IgD-negative memory B cell (primary cell): ENCODE results near the gene KRT71. TPM values are rescaled to one million over a fixed set of nuclear protein-coding genes. Genes with fewer than 3 reads are reported as not detected.

ENCODE experiments used
- H3K27ac Mint-ChIP-seq, 3 donors: one replicate each; pipeline ENCODE4 v1.8.0; 2020 to 2022; ENCODE audit warnings: mild to moderate bottlenecking in 3 of 3, mixed read lengths in 3 of 3, moderate library complexity in 1 of 3
- H3K27me3 Mint-ChIP-seq: one replicate; pipeline ENCODE4 v1.8.0; 2021; ENCODE audit warnings: mixed read lengths
- H3K36me3 Mint-ChIP-seq: one replicate; pipeline ENCODE4 v1.8.0; 2020; ENCODE audit warnings: mild to moderate bottlenecking, mixed read lengths
- H3K4me1 Mint-ChIP-seq, 3 donors: one replicate each; pipeline ENCODE4 v1.8.0; 2020 to 2022; ENCODE audit warnings: mixed read lengths in 3 of 3, mild to moderate bottlenecking in 1 of 3
- H3K4me3 Mint-ChIP-seq, 4 donors: one replicate each; pipeline ENCODE4 v1.8.0; 2020 to 2022; ENCODE audit warnings: mild to moderate bottlenecking in 4 of 4, mixed read lengths in 4 of 4, moderate library complexity in 3 of 4
- H3K9me3 Mint-ChIP-seq, 3 donors: one replicate each; pipeline ENCODE4 v1.8.0; 2020 to 2021; ENCODE audit warnings: mixed read lengths in 3 of 3, mild to moderate bottlenecking in 1 of 3
- polyA plus RNA-seq: library from polyadenylated mRNA; unstranded; fragments of 300-500 nt; fragmentation: Illumina TruSeq; gene quantifications from one replicate; pipeline ENCODE4 v1.2.3, GENCODE V29; 2021

The KRT71 gene
- polyA plus RNA-seq, 1 donor from 2014 or later, result not detected

DNA sequence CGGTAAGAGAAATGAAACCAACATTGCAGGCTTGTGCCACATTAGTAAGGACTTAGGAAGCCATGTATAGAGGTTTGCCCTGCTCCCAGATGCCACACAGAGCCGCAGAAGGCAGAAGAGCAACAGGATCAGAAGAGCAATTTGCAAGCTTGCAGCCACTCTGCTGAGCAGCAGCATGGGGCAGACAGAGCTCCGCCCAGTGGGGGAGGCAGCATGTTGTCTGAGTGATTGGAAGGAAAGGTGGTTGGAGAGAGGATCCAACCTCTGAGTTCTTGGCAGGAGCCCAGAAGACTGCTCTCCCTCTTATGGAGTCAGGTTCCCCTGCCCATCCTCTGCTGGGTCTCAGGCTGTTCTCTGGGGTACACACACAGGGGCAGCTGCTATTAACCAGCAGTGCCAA is 57.6 kb downstream of the KRT71 start:
- Mint-ChIP-seq H3K36me3 (no peaks in the 10 kb centered on the region), H3K27me3 (peaks cover 19% of the 10 kb centered on the region), H3K4me1 (peaks cover 0 to 8% (median 4%) of the 10 kb centered on the region in 3 donors), H3K4me3 (no peak overlapping the region), H3K9me3 (peaks cover 0 to 3% (median 0%) of the 10 kb centered on the region in 3 donors), H3K27ac (no peak overlapping the region)

DNA sequence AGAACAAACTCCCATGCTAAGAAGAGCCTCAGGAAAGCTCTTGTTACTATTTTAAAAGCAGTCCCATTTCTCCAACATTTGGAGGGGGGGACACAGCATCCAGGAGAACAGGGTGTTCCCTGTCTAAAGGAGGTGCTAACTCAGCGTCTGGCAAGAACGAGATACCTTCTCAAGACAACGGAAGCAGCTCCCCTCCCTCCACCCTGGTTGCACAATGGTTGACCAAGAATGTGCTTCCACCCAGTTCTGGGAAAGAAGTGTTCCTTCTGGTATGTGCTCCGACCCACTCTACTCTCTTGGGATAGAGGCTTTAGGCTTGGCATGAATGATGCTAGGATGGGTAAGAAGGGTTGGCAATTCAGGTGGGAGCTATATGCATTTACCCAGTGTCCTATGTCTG is 58.4 kb downstream of the KRT71 start:
- peaks cover 25% of the 10 kb centered on the region for H3K27me3 Mint-ChIP-seq
- H3K4me3 Mint-ChIP-seq, result no peak overlapping the region
- H3K4me1 Mint-ChIP-seq, result peaks cover 0 to 8% (median 4%) of the 10 kb centered on the region in 3 donors
- no peaks in the 10 kb centered on the region for H3K9me3 Mint-ChIP-seq
- no peak overlapping the region for H3K27ac Mint-ChIP-seq
- H3K36me3 Mint-ChIP-seq, result no peaks in the 10 kb centered on the region

DNA sequence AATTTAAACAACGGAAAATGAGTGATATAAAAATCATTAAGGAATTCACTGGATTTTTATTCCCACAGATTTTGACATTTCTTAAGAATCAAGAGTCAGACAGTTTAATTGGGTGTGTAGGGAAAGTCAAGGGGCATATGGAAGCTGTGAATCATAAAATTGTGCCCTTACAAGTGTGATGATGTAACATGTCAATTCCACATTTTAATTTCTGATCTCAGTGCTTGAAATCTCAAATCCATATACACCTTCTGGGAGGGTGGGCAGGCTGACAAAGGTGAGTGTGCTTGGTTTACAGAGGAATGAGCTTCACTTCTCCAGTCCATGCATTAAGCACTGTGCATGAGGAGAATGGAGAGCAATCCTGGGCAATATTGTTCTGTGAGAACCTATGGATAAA is 58.8 kb downstream of the KRT71 start:
- H3K4me1 Mint-ChIP-seq, result peaks cover 0 to 8% (median 4%) of the 10 kb centered on the region in 3 donors
- no peak overlapping the region for H3K4me3 Mint-ChIP-seq
- H3K36me3 Mint-ChIP-seq, result no peaks in the 10 kb centered on the region
- no peaks in the 10 kb centered on the region for H3K9me3 Mint-ChIP-seq
- H3K27me3 Mint-ChIP-seq, result peaks cover 26% of the 10 kb centered on the region
- no peak overlapping the region for H3K27ac Mint-ChIP-seq

Other genes with a start within 250 kb of the KRT71 start
- gene KRT83, start 231.7 kb downstream of the KRT71 start, polyA plus RNA-seq, result not detected
- gene KRT85, start 185.7 kb downstream of the KRT71 start, polyA plus RNA-seq, result not detected
- not detected for gene KRT84, start 167.5 kb downstream of the KRT71 start, polyA plus RNA-seq
- gene KRT82, start 146.8 kb downstream of the KRT71 start, polyA plus RNA-seq, result not detected
- gene KRT75, start 118.8 kb downstream of the KRT71 start, polyA plus RNA-seq, result not detected
- not detected for gene KRT6B, start 101.0 kb downstream of the KRT71 start, polyA plus RNA-seq
- gene KRT6C, start 79.3 kb downstream of the KRT71 start, polyA plus RNA-seq, result not detected
- not detected for gene KRT6A, start 59.9 kb downstream of the KRT71 start, polyA plus RNA-seq
- gene KRT5, start 32.8 kb downstream of the KRT71 start, polyA plus RNA-seq, result not detected
- gene KRT74, start 20.7 kb upstream of the KRT71 start, polyA plus RNA-seq, result not detected
- not detected for gene KRT72, start 48.3 kb upstream of the KRT71 start, polyA plus RNA-seq
- gene KRT73, start 65.4 kb upstream of the KRT71 start, polyA plus RNA-seq, result not detected
- gene KRT2, start 99.1 kb upstream of the KRT71 start, polyA plus RNA-seq, result not detected
- 0.25 TPM for gene KRT1, start 127.3 kb upstream of the KRT71 start, polyA plus RNA-seq
- gene KRT77, start 150.4 kb upstream of the KRT71 start, polyA plus RNA-seq, result not detected
- gene KRT76, start 224.2 kb upstream of the KRT71 start, polyA plus RNA-seq, result not detected
- not detected for gene KRT3, start 243.0 kb upstream of the KRT71 start, polyA plus RNA-seq